Adipocyte (in vitro differentiated cells): ENCODE measurements around the gene PDIA5.
A peak's percentile ranks its signal among the peaks of the same experiment; 100 is the strongest.

Experiments
- DNase-seq: peaks from one replicate; pipeline ENCODE4 v3.0.0-alpha.2; 2015; ENCODE audit warnings: low read depth
- H3K27me3 ChIP-seq: replicated peaks from 2 replicates; pipeline ENCODE4 v1.7.0; 2013; ENCODE audit warnings: mild to moderate bottlenecking, low read length, moderate library complexity; ENCODE audit not compliant: control insufficient read depth, insufficient read depth
- H3K36me3 ChIP-seq: 2 replicates; pipeline ENCODE4 v1.7.0; 2013; ENCODE audit warnings: low read length, mild to moderate bottlenecking, moderate library complexity; ENCODE audit not compliant: control insufficient read depth, insufficient read depth, severe bottlenecking
- H3K4me1 ChIP-seq: 2 replicates; pipeline ENCODE4 v1.7.0; 2013; ENCODE audit warnings: mild to moderate bottlenecking, low read length, moderate library complexity; ENCODE audit not compliant: control insufficient read depth, insufficient read depth
- H3K4me3 ChIP-seq: 2 replicates; pipeline ENCODE4 v1.7.0; 2013; ENCODE audit warnings: mild to moderate bottlenecking, low read length, moderate library complexity
- H3K9ac ChIP-seq: 2 replicates; pipeline ENCODE4 v1.7.0; 2013; ENCODE audit warnings: mild to moderate bottlenecking, low read length, moderate library complexity
- H3K9me3 ChIP-seq: 2 replicates; pipeline ENCODE4 v1.7.0; 2013; ENCODE audit warnings: mild to moderate bottlenecking, low read length, moderate library complexity; ENCODE audit not compliant: control insufficient read depth

Gene PDIA5

DNA sequence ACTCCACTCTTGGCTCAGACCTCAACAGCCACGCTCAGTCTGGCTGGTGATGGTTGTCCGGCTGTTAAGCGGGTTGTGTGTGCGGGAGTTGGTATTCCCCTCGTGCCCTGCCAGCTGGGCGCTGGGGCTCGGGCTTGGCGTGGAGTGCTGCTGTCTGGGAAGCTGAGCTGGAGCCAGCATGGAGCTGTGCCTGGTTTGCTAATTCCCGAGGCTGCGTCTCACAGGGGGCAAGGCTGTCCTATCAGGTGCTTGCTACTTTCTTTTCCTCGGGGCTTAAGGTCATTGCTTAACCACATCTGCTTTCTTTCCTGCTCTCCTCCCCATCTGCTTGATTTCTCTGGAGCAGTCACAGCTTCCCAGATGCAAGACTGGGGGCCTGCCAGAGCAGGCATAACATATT lies 29.9 kb downstream of the PDIA5 start:
- H3K27me3 ChIP-seq: no peaks in the 10 kb centered on the region

GRCh38 chr3:123098426-123099330 lies 31.9 kb downstream of the PDIA5 start:
- H3K4me1 ChIP-seq: peaks cover 25% of the 10 kb centered on the region
- no peak for DNase-seq
- no peak overlapping the region for H3K4me3 ChIP-seq
- no peaks in the 10 kb centered on the region for H3K9me3 ChIP-seq
- H3K27me3 ChIP-seq: no peaks in the 10 kb centered on the region
- peaks cover 37% of the 10 kb centered on the region for H3K36me3 ChIP-seq
- no peak overlapping the region for H3K9ac ChIP-seq

More for the DNA sequence above, 29.9 kb downstream of the PDIA5 start:
- peak; percentile 10 for DNase-seq
- no peak overlapping the region for H3K9ac ChIP-seq
- H3K4me3 ChIP-seq: no peak overlapping the region
- H3K4me1 ChIP-seq: peaks cover 25% of the 10 kb centered on the region
- H3K9me3 ChIP-seq: no peaks in the 10 kb centered on the region
- peaks cover 38% of the 10 kb centered on the region for H3K36me3 ChIP-seq

DNA sequence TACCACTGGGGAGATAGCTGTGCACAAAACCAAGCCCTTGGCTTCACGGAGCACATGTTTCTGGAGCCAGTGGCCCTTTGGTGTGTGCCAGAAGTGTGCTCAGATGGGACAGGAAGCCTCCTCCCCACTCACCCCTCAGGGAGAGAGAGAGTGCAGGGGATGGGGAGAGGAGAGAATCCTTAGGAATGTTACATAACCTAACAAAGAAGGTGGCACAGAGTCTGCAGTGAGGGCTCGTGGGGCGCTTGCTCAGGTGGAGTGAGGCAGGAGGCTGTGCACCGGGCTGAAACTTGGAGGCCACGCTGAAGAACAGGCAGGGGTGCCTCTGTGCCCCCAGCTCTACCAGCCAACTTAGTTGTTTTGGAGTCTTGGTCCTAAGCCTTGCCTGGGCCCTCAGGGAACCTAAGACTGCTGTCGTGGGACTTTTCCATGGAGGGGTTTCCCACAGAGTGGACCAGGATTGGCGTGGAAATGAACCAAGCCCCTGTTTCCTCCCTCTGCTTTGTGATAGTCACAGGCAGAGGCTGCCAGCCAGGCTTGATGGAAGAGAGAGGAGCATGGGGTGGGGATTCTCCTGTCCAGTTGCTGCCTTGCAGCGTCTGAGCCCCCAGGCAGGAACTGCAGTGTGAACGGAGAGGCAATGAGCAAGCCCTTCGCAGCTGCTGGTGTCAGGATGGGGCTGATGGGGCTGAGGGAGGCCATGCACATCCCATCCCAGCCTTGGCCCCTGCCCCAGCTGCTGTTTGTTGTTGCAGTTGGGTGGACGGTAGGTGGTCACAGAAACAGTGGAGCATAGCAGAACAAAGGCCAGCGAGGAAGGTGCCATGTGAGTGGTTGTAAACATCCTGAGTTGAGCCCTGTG lies 32.7 kb downstream of the PDIA5 start:
- peaks cover 29% of the 10 kb centered on the region for H3K4me1 ChIP-seq
- H3K36me3 ChIP-seq: peaks cover 39% of the 10 kb centered on the region
- no peak for DNase-seq
- no peaks in the 10 kb centered on the region for H3K9me3 ChIP-seq
- no peak overlapping the region for H3K9ac ChIP-seq
- H3K27me3 ChIP-seq: no peaks in the 10 kb centered on the region
- no peak overlapping the region for H3K4me3 ChIP-seq

- no peak for DNase-seq
- Histone ChIP-seq H3K9me3 (no peaks in the 10 kb centered on the region), H3K27me3 (no peaks in the 10 kb centered on the region), H3K4me1 (peaks cover 33% of the 10 kb centered on the region), H3K9ac (no peak overlapping the region), H3K36me3 (peaks cover 39% of the 10 kb centered on the region), H3K4me3 (no peak overlapping the region)
Observed at GRCh38 chr3:123100193-123100776, 33.5 kb downstream of the PDIA5 start.

DNA sequence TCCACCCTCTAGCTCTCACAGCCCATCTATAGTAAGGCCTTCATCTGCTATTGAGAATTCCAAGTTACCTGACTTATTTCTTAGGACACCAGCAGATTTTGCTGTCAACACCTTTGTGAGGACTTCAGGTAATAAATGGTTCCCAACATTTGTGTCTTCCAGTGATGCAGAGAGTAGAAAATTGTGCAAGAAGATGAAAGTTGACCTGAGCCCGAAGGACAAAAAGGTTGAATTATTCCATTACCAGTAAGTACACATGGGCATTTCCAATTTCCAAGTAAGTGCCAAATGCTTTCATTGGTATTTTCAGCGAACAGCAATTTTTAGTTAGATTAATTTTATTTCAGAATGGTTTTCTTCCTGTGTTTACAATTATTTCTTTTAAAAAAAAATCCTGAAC lies 35.4 kb downstream of the PDIA5 start:
- DNase-seq: no peak
- no peaks in the 10 kb centered on the region for H3K9me3 ChIP-seq
- peaks cover 23% of the 10 kb centered on the region for H3K4me1 ChIP-seq
- H3K27me3 ChIP-seq: no peaks in the 10 kb centered on the region
- no peak overlapping the region for H3K4me3 ChIP-seq
- no peak overlapping the region for H3K9ac ChIP-seq
- peaks cover 59% of the 10 kb centered on the region for H3K36me3 ChIP-seq

DNA sequence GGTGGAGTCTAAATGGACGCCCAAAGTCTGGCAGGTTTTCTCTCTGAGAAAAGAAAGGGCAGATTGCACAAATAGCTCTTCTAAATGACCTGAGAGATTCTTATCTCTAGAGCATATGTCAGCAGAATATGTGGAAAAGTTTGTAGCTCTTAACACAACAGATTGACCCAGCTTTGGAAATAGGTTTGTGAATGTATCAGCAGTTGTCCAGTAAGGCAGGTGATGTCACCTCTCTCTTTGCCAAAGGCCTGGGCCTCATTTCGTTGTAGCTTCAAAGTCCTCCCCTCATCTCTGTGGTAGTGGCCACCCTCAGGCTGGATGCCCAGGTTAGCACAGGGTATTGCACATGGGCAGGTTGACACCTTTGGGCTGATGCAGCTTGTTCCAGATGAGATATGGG lies 36.0 kb downstream of the PDIA5 start:
- peaks cover 18% of the 10 kb centered on the region for H3K4me1 ChIP-seq
- peaks cover 65% of the 10 kb centered on the region for H3K36me3 ChIP-seq
- no peak overlapping the region for H3K9ac ChIP-seq
- H3K9me3 ChIP-seq: no peaks in the 10 kb centered on the region
- no peak for DNase-seq
- H3K27me3 ChIP-seq: no peaks in the 10 kb centered on the region
- H3K4me3 ChIP-seq: no peak overlapping the region

DNA sequence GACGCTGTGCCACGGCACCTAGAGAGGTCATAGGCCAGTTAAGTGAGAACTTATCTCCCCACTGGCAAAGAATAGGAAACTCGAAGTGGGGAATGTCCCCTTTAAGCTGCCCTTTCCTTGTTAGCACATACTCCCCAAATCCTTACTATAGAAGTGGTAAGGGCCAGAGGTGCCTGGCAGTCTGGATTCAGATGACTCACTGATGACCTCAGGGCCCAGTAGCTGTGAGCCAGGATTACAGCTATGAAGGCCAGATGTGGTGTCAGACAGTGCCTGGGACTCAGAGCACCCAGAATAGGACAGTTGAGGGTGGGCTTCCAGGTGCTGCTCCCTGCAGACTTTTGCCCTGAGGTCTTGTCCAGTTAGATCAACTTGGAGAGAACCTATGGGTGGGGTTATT lies 37.7 kb downstream of the PDIA5 start:
- no peaks in the 10 kb centered on the region for H3K27me3 ChIP-seq
- no peak overlapping the region for H3K9ac ChIP-seq
- DNase-seq: peak; percentile 59
- H3K4me1 ChIP-seq: peaks cover 8% of the 10 kb centered on the region
- peaks cover 69% of the 10 kb centered on the region for H3K36me3 ChIP-seq
- H3K4me3 ChIP-seq: no peak overlapping the region
- H3K9me3 ChIP-seq: no peaks in the 10 kb centered on the region

GRCh38 chr3:123105201-123106189 lies 38.7 kb downstream of the PDIA5 start:
- Histone ChIP-seq H3K9ac (no peak overlapping the region), H3K9me3 (no peaks in the 10 kb centered on the region), H3K27me3 (no peaks in the 10 kb centered on the region), H3K36me3 (peaks cover 74% of the 10 kb centered on the region), H3K4me3 (no peak overlapping the region), H3K4me1 (peaks cover 8% of the 10 kb centered on the region)
- DNase-seq: no peak

DNA sequence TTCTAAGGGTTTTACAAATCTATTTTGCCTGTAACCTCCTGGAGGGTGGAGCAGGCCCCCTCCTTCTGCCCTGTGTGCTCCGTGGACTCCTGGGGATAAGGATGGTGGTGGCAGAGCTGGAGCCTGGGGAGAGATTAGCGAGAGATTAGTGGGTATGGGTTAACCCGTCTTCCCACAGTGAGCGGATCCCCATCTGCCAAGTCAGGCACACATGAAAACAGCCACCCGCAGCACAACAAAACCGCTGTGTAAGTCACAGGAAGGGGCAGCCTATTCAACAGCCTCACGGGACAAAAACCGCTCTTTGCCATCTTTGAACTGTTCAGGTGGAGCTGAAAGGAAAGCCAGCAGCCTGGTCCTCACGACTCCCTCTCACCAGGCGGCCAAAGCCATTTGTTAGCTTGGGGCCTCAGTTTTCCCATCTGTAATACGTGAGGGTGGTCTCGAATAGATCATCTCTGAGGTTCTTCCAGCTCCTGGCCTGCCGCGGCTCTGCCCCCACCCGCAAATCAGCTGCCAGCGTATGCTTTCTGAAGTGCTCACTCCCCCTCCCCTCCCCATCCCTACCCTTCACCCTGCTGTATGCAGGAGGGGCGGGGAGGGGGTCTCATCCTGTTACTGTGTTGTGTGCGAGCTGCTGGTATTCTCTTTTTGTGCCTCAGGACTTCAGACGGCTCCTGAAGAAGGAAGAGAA lies 43.6 kb downstream of the PDIA5 start:
- Histone ChIP-seq H3K36me3 (peaks cover 79% of the 10 kb centered on the region), H3K4me1 (no peaks in the 10 kb centered on the region), H3K4me3 (no peak overlapping the region), H3K9me3 (no peaks in the 10 kb centered on the region), H3K9ac (no peak overlapping the region), H3K27me3 (no peaks in the 10 kb centered on the region)
- DNase-seq: no peak

GRCh38 chr3:123110976-123111615 lies 44.3 kb downstream of the PDIA5 start:
- no peak overlapping the region for H3K4me3 ChIP-seq
- peaks cover 79% of the 10 kb centered on the region for H3K36me3 ChIP-seq
- no peak for DNase-seq

More at GRCh38 chr3:123110976-123111615, 44.3 kb downstream of the PDIA5 start:
- no peaks in the 10 kb centered on the region for H3K9me3 ChIP-seq
- H3K4me1 ChIP-seq: no peaks in the 10 kb centered on the region
- no peak overlapping the region for H3K9ac ChIP-seq
- no peaks in the 10 kb centered on the region for H3K27me3 ChIP-seq
